IMR-90 (cell line): ENCODE data around the gene FAM110D. TPM values are rescaled to one million over a fixed set of nuclear protein-coding genes. Genes with fewer than 3 reads are reported as not detected.

Source experiments
- ATAC-seq: fragments of 200-7000 bp; cut with Tn5 transposase; 2 replicates; pipeline ENCODE4 v1.9.1; 2020; ENCODE audit warnings: low read depth, mild to moderate bottlenecking, moderate library complexity
- BruUV-seq: library from RNA; stranded (reverse); fragments of 400-500 nt; replicated peaks from 2 replicates; lab custom pipeline; 2021; lab: Mats Ljungman, UMichigan
- CTCF ChIA-PET: fragments of 300-600 bp; formaldehyde crosslinking; extraction: SDS; loops from one replicate; lab custom pipeline; 2021; ENCODE audit warnings: antibody characterized with exemption; lab: Yijun Ruan, JAX
- POLR2A ChIA-PET: fragments of 300-600 bp; sonication (Branson Sonifier 250); formaldehyde crosslinking; loops from one replicate; lab custom pipeline; 2022; ENCODE audit warnings: antibody characterized with exemption; ENCODE audit not compliant: unreplicated experiment; lab: Charles Lee
- DNase-seq: peaks from one replicate; pipeline ENCODE4 v3.0.0; 2013
- H2AFZ ChIP-seq: replicated peaks from 2 replicates; pipeline ENCODE3; 2013; ENCODE audit warnings: low read length, mild to moderate bottlenecking; ENCODE audit not compliant: poor library complexity
- H2AK5ac ChIP-seq: 2 replicates; pipeline ENCODE4 v1.6.1; 2013; ENCODE audit warnings: low read depth, low read length, inconsistent platforms
- H2AK9ac ChIP-seq: replicated peaks from 2 replicates; pipeline ENCODE3; 2013; ENCODE audit warnings: mild to moderate bottlenecking, low read depth, low read length, moderate library complexity; ENCODE audit not compliant: poor library complexity
- H2BK120ac ChIP-seq: 2 replicates; pipeline ENCODE4 v1.6.1; 2013; ENCODE audit warnings: low read depth, low read length, inconsistent platforms
- H2BK15ac ChIP-seq: 3 replicates; pipeline ENCODE4 v1.6.1; 2013; ENCODE audit warnings: low read depth, low read length, inconsistent platforms
- H2BK20ac ChIP-seq: 2 replicates; pipeline ENCODE4 v1.6.1; 2013; ENCODE audit warnings: low read depth, mild to moderate bottlenecking, inconsistent platforms, low read length, moderate library complexity
- H2BK5ac ChIP-seq: 2 replicates; pipeline ENCODE4 v1.6.1; 2013; ENCODE audit warnings: mild to moderate bottlenecking, low read depth, low read length, inconsistent platforms; ENCODE audit not compliant: poor library complexity, severe bottlenecking
- H3K14ac ChIP-seq: replicated peaks from 2 replicates; pipeline ENCODE4 v1.6.1; 2013; ENCODE audit warnings: low read depth, low read length, inconsistent platforms
- H3K18ac ChIP-seq: 2 replicates; pipeline ENCODE4 v1.6.1; 2013; ENCODE audit warnings: low read depth, low read length, control low read depth
- H3K23ac ChIP-seq: 2 replicates; pipeline ENCODE4 v1.6.1; 2013; ENCODE audit warnings: low read depth, low read length, inconsistent platforms
- H3K27ac ChIP-seq: 2 replicates; pipeline ENCODE4 v1.5.1; 2013; ENCODE audit warnings: mild to moderate bottlenecking, control low read depth, low read length; ENCODE audit not compliant: insufficient read depth
- H3K27me3 ChIP-seq: 2 replicates; pipeline ENCODE4 v1.6.1; 2013; ENCODE audit warnings: low read length; ENCODE audit not compliant: control insufficient read depth, insufficient read depth
- H3K36me3 ChIP-seq: 2 replicates; pipeline ENCODE4 v1.6.1; 2013; ENCODE audit warnings: low read length, mixed read lengths; ENCODE audit not compliant: control insufficient read depth, insufficient read depth
- H3K4ac ChIP-seq: 2 replicates; pipeline ENCODE4 v1.6.1; 2013; ENCODE audit warnings: low read depth, low read length, inconsistent platforms
- H3K4me1 ChIP-seq: 2 replicates; pipeline ENCODE4 v1.6.1; 2013; ENCODE audit warnings: low read length, mixed read lengths; ENCODE audit not compliant: control insufficient read depth, insufficient read depth
- H3K4me2 ChIP-seq: 2 replicates; pipeline ENCODE4 v1.6.1; 2013; ENCODE audit warnings: low read depth, mild to moderate bottlenecking, control low read depth, low read length, moderate library complexity
- H3K4me3 ChIP-seq: 2 replicates; pipeline ENCODE4 v1.5.1; 2013; ENCODE audit warnings: low read depth, mild to moderate bottlenecking, control low read depth, low read length, moderate library complexity; ENCODE audit not compliant: insufficient read depth
- H3K56ac ChIP-seq: 2 replicates; pipeline ENCODE4 v1.6.1; 2013; ENCODE audit warnings: low read length, inconsistent platforms; ENCODE audit not compliant: insufficient read depth; ENCODE audit errors: extremely low read depth
- H3K79me1 ChIP-seq, 2 experiments: 2 replicates each; pipeline ENCODE4 v1.6.1; 2013; ENCODE audit warnings: low read length in 2 of 2, inconsistent platforms in 1 of 2, low read depth in 1 of 2
- H3K9ac ChIP-seq: 2 replicates; pipeline ENCODE4 v1.6.1; 2013; ENCODE audit warnings: low read depth, low read length, control low read depth
- H3K9me1 ChIP-seq: 2 replicates; pipeline ENCODE4 v1.6.1; 2013; ENCODE audit warnings: low read length, inconsistent platforms; ENCODE audit not compliant: insufficient read depth
- H3K9me3 ChIP-seq: 2 replicates; pipeline ENCODE4 v1.6.1; 2013; ENCODE audit warnings: low read length; ENCODE audit not compliant: control insufficient read depth, insufficient read depth
- H4K20me1 ChIP-seq: 2 replicates; pipeline ENCODE4 v1.6.1; 2013; ENCODE audit warnings: low read length, inconsistent platforms; ENCODE audit not compliant: insufficient read depth
- H4K5ac ChIP-seq: 2 replicates; pipeline ENCODE4 v1.6.1; 2013; ENCODE audit warnings: mild to moderate bottlenecking, low read depth, low read length, control low read depth
- H4K8ac ChIP-seq, 2 experiments: 2 replicates each; pipeline ENCODE4 v1.6.1; 2013; ENCODE audit warnings: low read depth in 2 of 2, low read length in 2 of 2, control low read depth in 1 of 2, inconsistent platforms in 1 of 2
- H4K91ac ChIP-seq: 2 replicates; pipeline ENCODE4 v1.6.1; 2013; ENCODE audit warnings: low read depth, low read length, inconsistent platforms; ENCODE audit not compliant: insufficient read depth
- CEBPB ChIP-seq: IDR thresholded peaks from 2 replicates; pipeline ENCODE4 v1.6.1; 2012; ENCODE audit warnings: low read depth, low read length, improper control_type of control experiment
- CHD1 ChIP-seq: IDR thresholded peaks from 2 replicates; pipeline ENCODE4 v1.6.1; 2012; ENCODE audit warnings: low read depth, low read length, improper control_type of control experiment
- FOS ChIP-seq: fragments of 150-350 bp; IDR thresholded peaks from 2 replicates; pipeline ENCODE4 v1.6.1; 2016; ENCODE audit warnings: low read depth, low read length
- MAFK ChIP-seq: IDR thresholded peaks from 2 replicates; pipeline ENCODE4 v1.6.1; 2012; ENCODE audit warnings: low read depth, low read length, improper control_type of control experiment
- MXI1 ChIP-seq: IDR thresholded peaks from 2 replicates; pipeline ENCODE4 v1.6.1; 2012; ENCODE audit warnings: low read depth, mild to moderate bottlenecking, low read length, moderate library complexity, borderline replicate concordance
- POLR2A ChIP-seq: IDR thresholded peaks from 2 replicates; pipeline ENCODE4 v1.6.1; 2012; ENCODE audit warnings: mild to moderate bottlenecking, low read depth, low read length
- RAD21 ChIP-seq: IDR thresholded peaks from 2 replicates; pipeline ENCODE4 v1.6.1; 2012; ENCODE audit warnings: low read length, improper control_type of control experiment
- RCOR1 ChIP-seq: IDR thresholded peaks from 2 replicates; pipeline ENCODE4 v1.6.1; 2012; ENCODE audit warnings: mild to moderate bottlenecking, low read length, improper control_type of control experiment; ENCODE audit not compliant: insufficient replicate concordance
- WGBS, 2 experiments: methylation state at CpG; one replicate each; pipeline versions ENCODE4 v1.1.5 to v1.1.7; 2013; ENCODE audit warnings: missing lambda C conversion rate in 2 of 2; ENCODE audit not compliant: insufficient read length in 1 of 2; ENCODE audit errors: extremely low coverage in 2 of 2; 5-methylcytosine and 5-hydroxymethylcytosine counted together
- dilution Hi-C: fragments of 300-500 bp; cut with HindIII; formaldehyde crosslinking; loops from one replicate; pipeline ENCODE4 v1.14.3; 2018; ENCODE audit warnings: low sequenced_read_pairs; ENCODE audit not compliant: unreplicated experiment
- in situ Hi-C: fragments of 300-500 bp; cut with MboI; formaldehyde crosslinking; loops from 3 replicates; pipeline ENCODE4 v1.14.3; 2019; ENCODE audit warnings: low sequenced_read_pairs, inconsistent platforms, mixed read lengths
- intact Hi-C: fragments of 100-400 bp; cut with micrococcal nuclease; formaldehyde crosslinking; loops from 2 replicates; pipeline ENCODE4 v1.10.0; 2022
- polyA plus RNA-seq, 3 experiments: library from polyadenylated mRNA; depleted of rRNA; stranded (reverse); fragments of >200 nt; gene quantifications; 2 replicates each; pipeline ENCODE4 v1.2.3, GENCODE V29; 2012; ENCODE audit warnings: low replicate concordance in 1 of 3
- total RNA-seq: library from RNA; depleted of rRNA; stranded (reverse); fragments of >200 nt; gene quantifications from 2 replicates; pipeline ENCODE4 v1.2.3, GENCODE V29; 2012
- TF ChIP-seq, protein P1 (sequence below): fragments of 150-350 bp; IDR thresholded peaks from 2 replicates; pipeline ENCODE4 v1.6.1; 2017; ENCODE audit warnings: mild to moderate bottlenecking, antibody characterized with exemption, low read length, low read depth
- TF ChIP-seq, protein P2 (sequence below): fragments of 150-350 bp; IDR thresholded peaks from 2 replicates; pipeline ENCODE4 v1.6.1; 2016; ENCODE audit warnings: low read depth, mild to moderate bottlenecking, low read length, moderate library complexity, borderline replicate concordance
- TF ChIP-seq, protein P3 (sequence below): conservative IDR thresholded peaks from 2 replicates; pipeline ENCODE4 v1.5.1; 2012; ENCODE audit warnings: mild to moderate bottlenecking, low read depth, low read length, improper control_type of control experiment

The FAM110D gene
- total and polyA plus RNA-seq, 2 of the 4 experiments (the other 2 are of a cell fraction), result not detected

DNA sequence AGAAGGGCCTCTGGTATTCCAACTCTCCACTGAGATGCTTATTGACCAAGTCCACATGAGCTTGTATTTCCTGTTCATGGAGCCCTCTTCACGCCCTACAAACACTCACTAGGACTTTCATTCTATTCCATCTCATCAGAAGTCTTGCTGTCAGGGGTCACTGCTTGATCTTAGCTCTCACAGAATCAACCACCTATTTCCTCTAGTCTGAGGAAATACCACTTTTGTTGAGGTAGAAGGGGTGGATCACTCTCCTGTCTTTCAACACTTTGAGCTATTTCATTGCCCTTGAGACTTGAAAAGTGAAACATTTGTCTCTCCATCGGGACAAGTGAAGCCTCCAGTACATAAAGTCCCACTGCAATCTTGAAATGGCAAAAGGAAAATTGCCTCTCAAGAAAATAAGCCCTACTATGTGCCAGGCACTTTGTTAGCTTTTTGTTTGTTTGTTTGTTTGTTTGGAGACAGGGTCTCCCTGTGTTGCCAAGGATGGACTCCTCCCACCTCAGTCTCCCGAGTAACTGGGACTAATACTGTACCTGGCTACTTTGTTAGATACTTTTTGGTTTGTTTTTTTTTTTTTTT, 19.8 kb upstream of the FAM110D start:
- Histone ChIP-seq H3K9me3 (no peaks in the 10 kb centered on the region), H2BK120ac (no peak overlapping the region), H2AK5ac (no peak overlapping the region), H2BK15ac (no peak overlapping the region), H4K91ac (no peak overlapping the region), H3K4ac (no peak overlapping the region), H4K8ac (no peak overlapping the region), H3K27ac (no peak overlapping the region), H3K79me1 (no peaks in the 10 kb centered on the region), H3K36me3 (no peaks in the 10 kb centered on the region), H3K4me2 (no peak overlapping the region), H3K9ac (no peak overlapping the region), H4K5ac (no peak overlapping the region), H3K14ac (no peak overlapping the region), H2BK5ac (no peak overlapping the region), H3K9me1 (no peaks in the 10 kb centered on the region), H3K18ac (no peak overlapping the region), H3K4me3 (no peak overlapping the region), H2AFZ (no peak overlapping the region), H3K4me1 (no peaks in the 10 kb centered on the region), H2BK20ac (no peak overlapping the region), H2AK9ac (no peak overlapping the region), H4K20me1 (no peaks in the 10 kb centered on the region), H3K27me3 (no peaks in the 10 kb centered on the region; the same call in 1 of the 2 replicates), H3K23ac (no peak overlapping the region), H3K56ac (no peak overlapping the region)
- intact Hi-C loops, result no loop called here
- ChIA-PET CTCF (interaction anchor here (1.0 kb wide), 1 partner anchor 103 kb away, joined by 4 read pairs; no protein-coding TSS in a partner anchor), POLR2A (no interaction called here)
- in situ Hi-C loops, result no loop called here
- dilution Hi-C loops, result no loop called here
- DNase-seq (no peak), ATAC-seq (no peak)
- no CpG with 5 or more reads among the region's 3 CpGs for WGBS, 2 experiments
- TF ChIP-seq, protein P1, sequence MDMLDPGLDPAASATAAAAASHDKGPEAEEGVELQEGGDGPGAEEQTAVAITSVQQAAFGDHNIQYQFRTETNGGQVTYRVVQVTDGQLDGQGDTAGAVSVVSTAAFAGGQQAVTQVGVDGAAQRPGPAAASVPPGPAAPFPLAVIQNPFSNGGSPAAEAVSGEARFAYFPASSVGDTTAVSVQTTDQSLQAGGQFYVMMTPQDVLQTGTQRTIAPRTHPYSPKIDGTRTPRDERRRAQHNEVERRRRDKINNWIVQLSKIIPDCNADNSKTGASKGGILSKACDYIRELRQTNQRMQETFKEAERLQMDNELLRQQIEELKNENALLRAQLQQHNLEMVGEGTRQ, result no peak
- TF ChIP-seq, protein P2, sequence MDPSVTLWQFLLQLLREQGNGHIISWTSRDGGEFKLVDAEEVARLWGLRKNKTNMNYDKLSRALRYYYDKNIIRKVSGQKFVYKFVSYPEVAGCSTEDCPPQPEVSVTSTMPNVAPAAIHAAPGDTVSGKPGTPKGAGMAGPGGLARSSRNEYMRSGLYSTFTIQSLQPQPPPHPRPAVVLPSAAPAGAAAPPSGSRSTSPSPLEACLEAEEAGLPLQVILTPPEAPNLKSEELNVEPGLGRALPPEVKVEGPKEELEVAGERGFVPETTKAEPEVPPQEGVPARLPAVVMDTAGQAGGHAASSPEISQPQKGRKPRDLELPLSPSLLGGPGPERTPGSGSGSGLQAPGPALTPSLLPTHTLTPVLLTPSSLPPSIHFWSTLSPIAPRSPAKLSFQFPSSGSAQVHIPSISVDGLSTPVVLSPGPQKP, result no peak
- TF ChIP-seq CEBPB, result no peak
- no peak for TF ChIP-seq RCOR1
- TF ChIP-seq RAD21, result no peak
- no peak for TF ChIP-seq FOS
- TF ChIP-seq POLR2A, result no peak
- TF ChIP-seq MAFK, result no peak
- no peak for TF ChIP-seq MXI1
- TF ChIP-seq, protein P3, sequence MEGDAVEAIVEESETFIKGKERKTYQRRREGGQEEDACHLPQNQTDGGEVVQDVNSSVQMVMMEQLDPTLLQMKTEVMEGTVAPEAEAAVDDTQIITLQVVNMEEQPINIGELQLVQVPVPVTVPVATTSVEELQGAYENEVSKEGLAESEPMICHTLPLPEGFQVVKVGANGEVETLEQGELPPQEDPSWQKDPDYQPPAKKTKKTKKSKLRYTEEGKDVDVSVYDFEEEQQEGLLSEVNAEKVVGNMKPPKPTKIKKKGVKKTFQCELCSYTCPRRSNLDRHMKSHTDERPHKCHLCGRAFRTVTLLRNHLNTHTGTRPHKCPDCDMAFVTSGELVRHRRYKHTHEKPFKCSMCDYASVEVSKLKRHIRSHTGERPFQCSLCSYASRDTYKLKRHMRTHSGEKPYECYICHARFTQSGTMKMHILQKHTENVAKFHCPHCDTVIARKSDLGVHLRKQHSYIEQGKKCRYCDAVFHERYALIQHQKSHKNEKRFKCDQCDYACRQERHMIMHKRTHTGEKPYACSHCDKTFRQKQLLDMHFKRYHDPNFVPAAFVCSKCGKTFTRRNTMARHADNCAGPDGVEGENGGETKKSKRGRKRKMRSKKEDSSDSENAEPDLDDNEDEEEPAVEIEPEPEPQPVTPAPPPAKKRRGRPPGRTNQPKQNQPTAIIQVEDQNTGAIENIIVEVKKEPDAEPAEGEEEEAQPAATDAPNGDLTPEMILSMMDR, result no peak
- TF ChIP-seq CHD1, result no peak
- BruUV-seq, result no TSS peak
